Measurements from ENCODE around the gene ZSWIM1. TPM values are rescaled to one million over a fixed set of nuclear protein-coding genes. Genes with fewer than 3 reads are reported as not detected.

ZSWIM1 gene
- total and polyA plus RNA-seq, 2 of the 13 experiments (the other 11 are each of a cell fraction or from before 2014, with no cell fraction given), result 9.5 to 11.7 TPM

DNA sequence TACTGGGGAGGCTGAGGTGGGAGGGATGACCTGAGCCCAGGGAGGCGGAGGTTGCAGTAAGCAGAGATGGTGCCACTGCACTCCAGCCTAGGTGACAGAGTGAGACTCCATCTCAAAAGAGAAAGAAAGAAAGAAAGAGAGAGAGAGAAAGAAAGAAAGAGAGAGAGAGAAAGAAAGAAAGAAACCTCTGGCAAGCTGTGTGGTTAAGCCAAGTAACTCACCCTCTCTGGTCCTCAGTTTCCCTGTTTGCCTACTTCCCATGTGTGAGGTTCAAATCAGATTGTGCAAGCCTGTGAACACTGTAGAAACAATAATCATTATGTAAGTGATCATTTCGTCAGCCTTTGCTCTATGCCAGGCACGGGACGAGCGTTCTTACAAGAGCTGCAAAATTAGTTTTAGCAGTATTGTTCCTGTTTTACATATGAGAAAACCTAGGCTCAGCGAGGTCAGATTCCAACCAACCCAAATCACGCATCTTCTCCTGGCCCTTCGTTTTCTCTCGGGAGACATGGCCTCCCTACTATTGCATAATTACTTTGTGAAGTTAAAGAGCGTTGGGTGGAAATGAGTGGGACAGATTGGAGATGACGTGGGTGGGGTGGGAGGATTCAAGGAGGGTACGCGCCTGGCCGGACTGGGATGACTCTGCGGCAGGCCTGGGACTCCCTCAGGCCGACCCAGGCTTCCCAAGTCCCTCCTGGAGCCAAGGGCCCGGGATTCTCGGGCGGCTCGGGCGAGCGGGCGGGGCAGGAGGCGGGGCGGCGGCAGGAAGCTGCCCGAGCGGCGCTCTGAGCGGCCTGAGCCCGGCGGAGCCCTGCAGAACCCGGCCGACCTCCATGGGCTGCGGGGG lies 47.8 kb upstream of the ZSWIM1 start, which contains the start of gene SNX21 (continued):
- TF ChIP-seq, protein P1, sequence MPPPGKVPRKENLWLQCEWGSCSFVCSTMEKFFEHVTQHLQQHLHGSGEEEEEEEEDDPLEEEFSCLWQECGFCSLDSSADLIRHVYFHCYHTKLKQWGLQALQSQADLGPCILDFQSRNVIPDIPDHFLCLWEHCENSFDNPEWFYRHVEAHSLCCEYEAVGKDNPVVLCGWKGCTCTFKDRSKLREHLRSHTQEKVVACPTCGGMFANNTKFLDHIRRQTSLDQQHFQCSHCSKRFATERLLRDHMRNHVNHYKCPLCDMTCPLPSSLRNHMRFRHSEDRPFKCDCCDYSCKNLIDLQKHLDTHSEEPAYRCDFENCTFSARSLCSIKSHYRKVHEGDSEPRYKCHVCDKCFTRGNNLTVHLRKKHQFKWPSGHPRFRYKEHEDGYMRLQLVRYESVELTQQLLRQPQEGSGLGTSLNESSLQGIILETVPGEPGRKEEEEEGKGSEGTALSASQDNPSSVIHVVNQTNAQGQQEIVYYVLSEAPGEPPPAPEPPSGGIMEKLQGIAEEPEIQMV (CRISPR knock-in tag; IDR thresholded peaks at IDR 0.05; ENCODE audit: low read depth), result no peak
- TF ChIP-seq ZMYM3 (CRISPR knock-in tag; IDR thresholded peaks at IDR 0.05) (peak; percentile 94), ZNF343 (CRISPR knock-in tag; IDR thresholded peaks at IDR 0.05) (0 out of 2 replicates have a peak, but pooled peaks have one; percentile 18), ZNF747 (CRISPR knock-in tag; IDR thresholded peaks at IDR 0.05; ENCODE audit: borderline replicate concordance) (peak; percentile 70; the same call in 1 of the 2 replicates), RORA (CRISPR knock-in tag; IDR thresholded peaks at IDR 0.05) (no peak), GFI1 (CRISPR knock-in tag; IDR thresholded peaks at IDR 0.05; ENCODE audit: borderline replicate concordance) (peak; percentile 62; the same call in 1 of the 2 replicates), CEBPB (IDR thresholded peaks at IDR 0.05; ENCODE audit: borderline replicate concordance, low read depth, low read length) (peak; percentile 93), ZNF75D (CRISPR knock-in tag; IDR thresholded peaks at IDR 0.05; ENCODE audit: borderline replicate concordance) (no peak), STAG1 (CRISPR knock-in tag; IDR thresholded peaks at IDR 0.05) (peak; percentile 10; the same call in 1 of the 2 replicates), ZNF160 (CRISPR knock-in tag; IDR thresholded peaks at IDR 0.05) (no peak; the same call in 1 of the 2 replicates), ZNF879 (CRISPR knock-in tag; IDR thresholded peaks at IDR 0.05) (no peak), BCL6 (CRISPR knock-in tag; IDR thresholded peaks at IDR 0.05) (no peak), ZNF619 (CRISPR knock-in tag; IDR thresholded peaks at IDR 0.05) (0 out of 2 replicates have a peak, but pooled peaks have one; percentile 2), ZMYM4 (CRISPR knock-in tag; IDR thresholded peaks at IDR 0.05) (peak; percentile 81), TGIF2 (CRISPR knock-in tag; IDR thresholded peaks at IDR 0.05) (no peak; the same call in none of the 2 replicates), RBAK (CRISPR knock-in tag; IDR thresholded peaks at IDR 0.05) (0 out of 2 replicates have a peak, but pooled peaks have one; percentile 8), GABPB1 (CRISPR knock-in tag; IDR thresholded peaks at IDR 0.05) (peak; percentile 78)
- TF ChIP-seq, protein P2, sequence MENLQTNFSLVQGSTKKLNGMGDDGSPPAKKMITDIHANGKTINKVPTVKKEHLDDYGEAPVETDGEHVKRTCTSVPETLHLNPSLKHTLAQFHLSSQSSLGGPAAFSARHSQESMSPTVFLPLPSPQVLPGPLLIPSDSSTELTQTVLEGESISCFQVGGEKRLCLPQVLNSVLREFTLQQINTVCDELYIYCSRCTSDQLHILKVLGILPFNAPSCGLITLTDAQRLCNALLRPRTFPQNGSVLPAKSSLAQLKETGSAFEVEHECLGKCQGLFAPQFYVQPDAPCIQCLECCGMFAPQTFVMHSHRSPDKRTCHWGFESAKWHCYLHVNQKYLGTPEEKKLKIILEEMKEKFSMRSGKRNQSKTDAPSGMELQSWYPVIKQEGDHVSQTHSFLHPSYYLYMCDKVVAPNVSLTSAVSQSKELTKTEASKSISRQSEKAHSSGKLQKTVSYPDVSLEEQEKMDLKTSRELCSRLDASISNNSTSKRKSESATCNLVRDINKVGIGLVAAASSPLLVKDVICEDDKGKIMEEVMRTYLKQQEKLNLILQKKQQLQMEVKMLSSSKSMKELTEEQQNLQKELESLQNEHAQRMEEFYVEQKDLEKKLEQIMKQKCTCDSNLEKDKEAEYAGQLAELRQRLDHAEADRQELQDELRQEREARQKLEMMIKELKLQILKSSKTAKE (CRISPR knock-in tag; IDR thresholded peaks at IDR 0.05; ENCODE audit: borderline replicate concordance), result 0 out of 2 replicates have a peak, but pooled peaks have one; percentile 20
- TF ChIP-seq, protein P3, sequence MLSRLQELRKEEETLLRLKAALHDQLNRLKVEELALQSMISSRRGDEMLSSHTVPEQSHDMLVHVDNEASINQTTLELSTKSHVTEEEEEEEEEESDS (CRISPR knock-in tag; IDR thresholded peaks at IDR 0.05; ENCODE audit: borderline replicate concordance), result 0 out of 2 replicates have a peak, but pooled peaks have one; percentile 82
- TF ChIP-seq, protein P4, sequence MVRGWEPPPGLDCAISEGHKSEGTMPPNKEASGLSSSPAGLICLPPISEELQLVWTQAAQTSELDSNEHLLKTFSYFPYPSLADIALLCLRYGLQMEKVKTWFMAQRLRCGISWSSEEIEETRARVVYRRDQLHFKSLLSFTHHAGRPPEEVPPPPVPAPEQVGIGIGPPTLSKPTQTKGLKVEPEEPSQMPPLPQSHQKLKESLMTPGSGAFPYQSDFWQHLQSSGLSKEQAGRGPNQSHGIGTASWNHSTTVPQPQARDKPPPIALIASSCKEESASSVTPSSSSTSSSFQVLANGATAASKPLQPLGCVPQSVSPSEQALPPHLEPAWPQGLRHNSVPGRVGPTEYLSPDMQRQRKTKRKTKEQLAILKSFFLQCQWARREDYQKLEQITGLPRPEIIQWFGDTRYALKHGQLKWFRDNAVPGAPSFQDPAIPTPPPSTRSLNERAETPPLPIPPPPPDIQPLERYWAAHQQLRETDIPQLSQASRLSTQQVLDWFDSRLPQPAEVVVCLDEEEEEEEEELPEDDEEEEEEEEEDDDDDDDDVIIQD (CRISPR knock-in tag; IDR thresholded peaks at IDR 0.05; ENCODE audit: low read depth), result peak; percentile 7; the same call in 1 of the 2 replicates
- TF ChIP-seq, protein P5, sequence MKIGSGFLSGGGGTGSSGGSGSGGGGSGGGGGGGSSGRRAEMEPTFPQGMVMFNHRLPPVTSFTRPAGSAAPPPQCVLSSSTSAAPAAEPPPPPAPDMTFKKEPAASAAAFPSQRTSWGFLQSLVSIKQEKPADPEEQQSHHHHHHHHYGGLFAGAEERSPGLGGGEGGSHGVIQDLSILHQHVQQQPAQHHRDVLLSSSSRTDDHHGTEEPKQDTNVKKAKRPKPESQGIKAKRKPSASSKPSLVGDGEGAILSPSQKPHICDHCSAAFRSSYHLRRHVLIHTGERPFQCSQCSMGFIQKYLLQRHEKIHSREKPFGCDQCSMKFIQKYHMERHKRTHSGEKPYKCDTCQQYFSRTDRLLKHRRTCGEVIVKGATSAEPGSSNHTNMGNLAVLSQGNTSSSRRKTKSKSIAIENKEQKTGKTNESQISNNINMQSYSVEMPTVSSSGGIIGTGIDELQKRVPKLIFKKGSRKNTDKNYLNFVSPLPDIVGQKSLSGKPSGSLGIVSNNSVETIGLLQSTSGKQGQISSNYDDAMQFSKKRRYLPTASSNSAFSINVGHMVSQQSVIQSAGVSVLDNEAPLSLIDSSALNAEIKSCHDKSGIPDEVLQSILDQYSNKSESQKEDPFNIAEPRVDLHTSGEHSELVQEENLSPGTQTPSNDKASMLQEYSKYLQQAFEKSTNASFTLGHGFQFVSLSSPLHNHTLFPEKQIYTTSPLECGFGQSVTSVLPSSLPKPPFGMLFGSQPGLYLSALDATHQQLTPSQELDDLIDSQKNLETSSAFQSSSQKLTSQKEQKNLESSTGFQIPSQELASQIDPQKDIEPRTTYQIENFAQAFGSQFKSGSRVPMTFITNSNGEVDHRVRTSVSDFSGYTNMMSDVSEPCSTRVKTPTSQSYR (CRISPR knock-in tag; IDR thresholded peaks at IDR 0.05; ENCODE audit: borderline replicate concordance), result no peak
